Prostate gland (tissue), 2 donors: Measurements from ENCODE around the gene OSBP2. TPM values are rescaled to one million over a fixed set of nuclear protein-coding genes. Genes with fewer than 3 reads are reported as not detected.
"Not testable (repeated sequence)": the region's sequence is repeated elsewhere in the genome, so short reads cannot be mapped to it uniquely, and the experiment has no call there.

ENCODE experiments used
- DNase-seq: peaks from one replicate; pipeline ENCODE4 v3.0.0-alpha.2; 2019; ENCODE audit warnings: low spot score
- H3K27ac ChIP-seq, 2 donors: fragments of 200-600 bp; sonication (generic); 2 replicates each; pipeline ENCODE4 v1.5.1; 2017 to 2019
- H3K27me3 ChIP-seq: fragments of 200-600 bp; sonication (generic); replicated peaks from 2 replicates; pipeline ENCODE4 v1.5.1; 2019; ENCODE audit not compliant: insufficient read depth
- H3K36me3 ChIP-seq, 2 donors: fragments of 200-600 bp; sonication (generic); 1 replicate in 1 of 2; 2 replicates in 1 of 2; pipeline versions ENCODE4 v1.5.1 to v1.8.1; 2017 to 2019
- H3K4me1 ChIP-seq: fragments of 200-600 bp; sonication (generic); replicated peaks from 2 replicates; pipeline ENCODE4 v1.5.1; 2019
- H3K4me3 ChIP-seq, 2 donors: fragments of 200-600 bp; sonication (generic); 2 replicates each; pipeline ENCODE4 v1.5.1; 2017 to 2019
- H3K9me3 ChIP-seq: fragments of 200-600 bp; sonication (generic); 2 replicates; pipeline ENCODE4 v1.5.1; 2017
- CTCF ChIP-seq, 4 experiments: fragments of 200-600 bp in 2 of 4; fragments of 450-650 bp in 2 of 4; sonication (generic) in 2 of 4; IDR thresholded peaks; 1 replicate in 3 of 4; 2 replicates in 1 of 4; pipeline ENCODE4 v1.5.1; 2016 to 2019; ENCODE audit warnings: antibody characterized with exemption in 4 of 4, mild to moderate bottlenecking in 2 of 4, moderate library complexity in 2 of 4
- POLR2A ChIP-seq: fragments of 450-650 bp; IDR thresholded peaks from one replicate; pipeline ENCODE4 v1.6.1; 2016; ENCODE audit warnings: antibody characterized with exemption, mild to moderate bottlenecking
- POLR2AphosphoS5 ChIP-seq: sonication (generic); formaldehyde crosslinking; IDR thresholded peaks from one replicate; pipeline ENCODE4 v1.6.1; 2017; ENCODE audit warnings: antibody characterized with exemption
- WGBS: methylation state at CpG from one replicate; pipeline ENCODE4 v1.1.5; 2018; 5-methylcytosine and 5-hydroxymethylcytosine counted together
- intact Hi-C: fragments of 100-400 bp; cut with DNase I; formaldehyde crosslinking; loops from one replicate; pipeline ENCODE4 v1.14.2; 2022
- total RNA-seq, 2 donors: library from RNA; depleted of rRNA; stranded (reverse); fragments of >200 nt; gene quantifications; one replicate each; pipeline ENCODE4 v1.1.0, GENCODE V29; 2016

Gene OSBP2
- total RNA-seq, 2 donors from 2014 or later, result 4.5 to 16.2 TPM

- WGBS, result 62% methylated on average over 9 of the region's 9 CpGs
- no peak overlapping the region for H3K27ac ChIP-seq
- no peaks in the 10 kb centered on the region for H3K9me3 ChIP-seq
- no peak for TF ChIP-seq POLR2A
- TF ChIP-seq POLR2AphosphoS5, result no peak
- TF ChIP-seq CTCF (IDR thresholded peaks at IDR 0.05), result no peak
- H3K4me3 ChIP-seq, result no peak overlapping the region
- H3K36me3 ChIP-seq, result no peaks in the 10 kb centered on the region
- H3K27me3 ChIP-seq, result no peaks in the 10 kb centered on the region
- no peaks in the 10 kb centered on the region for H3K4me1 ChIP-seq
- intact Hi-C loops, result no loop called here
- DNase-seq, result no peak
Measured at GRCh38 chr22:30675436-30675835, 19.2 kb upstream of the OSBP2 start.

GRCh38 chr22:30676565-30676964, 18.1 kb upstream of the OSBP2 start:
- H3K4me3 ChIP-seq, intact Hi-C loops, H3K4me1 ChIP-seq, H3K27ac ChIP-seq, H3K36me3 ChIP-seq, H3K27me3 ChIP-seq, H3K9me3 ChIP-seq, DNase-seq: not testable (repeated sequence)
- 55% methylated on average over 3 of the region's 3 CpGs for WGBS

GRCh38 chr22:30679895-30680690, 14.6 kb upstream of the OSBP2 start:
- H3K9me3 ChIP-seq, H3K4me3 ChIP-seq, H3K27ac ChIP-seq, intact Hi-C loops, H3K4me1 ChIP-seq, DNase-seq, H3K36me3 ChIP-seq, H3K27me3 ChIP-seq: not testable (repeated sequence)
- WGBS, result 83% methylated on average over 12 of the region's 12 CpGs

GRCh38 chr22:30680991-30681770, 13.5 kb upstream of the OSBP2 start:
- 94% methylated on average over 1 of the region's 1 CpG for WGBS
- Histone ChIP-seq H3K27ac (no peak overlapping the region), H3K36me3 (no peaks in the 10 kb centered on the region), H3K27me3 (no peaks in the 10 kb centered on the region), H3K4me1 (no peaks in the 10 kb centered on the region), H3K9me3 (no peaks in the 10 kb centered on the region), H3K4me3 (no peak overlapping the region)
- intact Hi-C loops, result no loop called here
- no peak for TF ChIP-seq POLR2A
- TF ChIP-seq POLR2AphosphoS5, result no peak
- no peak for TF ChIP-seq CTCF (IDR thresholded peaks at IDR 0.05)
- DNase-seq, result no peak

GRCh38 chr22:30681831-30682230, 12.8 kb upstream of the OSBP2 start:
- intact Hi-C loops, result no loop called here
- Histone ChIP-seq H3K4me3 (no peak overlapping the region), H3K9me3 (no peaks in the 10 kb centered on the region), H3K36me3 (no peaks in the 10 kb centered on the region), H3K27ac (no peak overlapping the region), H3K4me1 (no peaks in the 10 kb centered on the region), H3K27me3 (no peaks in the 10 kb centered on the region)
- 80% methylated on average over 2 of the region's 2 CpGs for WGBS
- DNase-seq, result no peak
- no peak for TF ChIP-seq POLR2A
- no peak for TF ChIP-seq CTCF (IDR thresholded peaks at IDR 0.05)
- TF ChIP-seq POLR2AphosphoS5, result no peak
